Right ventricle myocardium inferior (tissue), 1 donor: ENCODE results near the gene TMEM217. TPM values are rescaled to one million over a fixed set of nuclear protein-coding genes. Genes with fewer than 3 reads are reported as not detected.

Source experiments
- ATAC-seq: fragments of 200-7000 bp; cut with Tn5 transposase; one replicate; pipeline ENCODE4 v1.9.1; 2020; ENCODE audit warnings: mild to moderate bottlenecking, moderate library complexity
- DNase-seq: peaks from one replicate; pipeline ENCODE4 v3.0.0; 2021; ENCODE audit errors: missing footprints
- intact Hi-C: fragments of 100-400 bp; cut with DNase I; formaldehyde crosslinking; loops from one replicate; pipeline ENCODE4 v1.11.0; 2022
- total RNA-seq: library from RNA; stranded (reverse); fragmentation: NEBNext Ultra II Directional; extraction: Animal tissue kit (Norgen Biotek cat#: 25700); gene quantifications from one replicate; pipeline ENCODE4 v1.2.1, GENCODE V29; 2021
- donor health status: DM: no; HTN: yes; CAD: no; lungs with severe emphysema.

TMEM217 gene
- total RNA-seq, 1 donor from 2014 or later = 0.30 TPM

DNA sequence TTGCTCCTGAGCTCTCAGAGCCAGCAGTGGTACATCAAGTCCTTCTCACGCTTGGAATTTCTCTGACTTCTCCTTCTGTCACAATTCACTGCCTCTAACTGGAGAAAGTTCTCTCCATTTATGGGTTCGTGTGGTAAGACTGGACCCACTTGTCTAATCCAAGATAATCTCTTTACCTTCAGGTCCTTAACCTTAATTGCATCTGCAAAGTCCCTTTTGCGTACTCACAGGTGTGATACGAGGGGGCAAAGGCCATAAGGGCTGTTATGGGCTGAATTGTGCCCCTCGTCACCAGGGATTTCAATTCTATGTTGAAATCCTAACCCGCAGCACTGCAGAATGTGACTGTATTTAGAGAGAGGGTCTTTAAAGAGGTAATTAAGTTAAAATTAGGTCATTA lies 27.8 kb downstream of the TMEM217 start:
- intact Hi-C loops = no loop called here
- no peak for ATAC-seq
- DNase-seq = no peak

- no peak for ATAC-seq
- DNase-seq = no peak
- intact Hi-C loops = no loop called here
Measured at GRCh38 chr6:37225350-37226169, 32.4 kb downstream of the TMEM217 start.

- ATAC-seq (no peak), DNase-seq (no peak)
- intact Hi-C loops = no loop called here
Measured at GRCh38 chr6:37222992-37223391, 35.0 kb downstream of the TMEM217 start.

DNA sequence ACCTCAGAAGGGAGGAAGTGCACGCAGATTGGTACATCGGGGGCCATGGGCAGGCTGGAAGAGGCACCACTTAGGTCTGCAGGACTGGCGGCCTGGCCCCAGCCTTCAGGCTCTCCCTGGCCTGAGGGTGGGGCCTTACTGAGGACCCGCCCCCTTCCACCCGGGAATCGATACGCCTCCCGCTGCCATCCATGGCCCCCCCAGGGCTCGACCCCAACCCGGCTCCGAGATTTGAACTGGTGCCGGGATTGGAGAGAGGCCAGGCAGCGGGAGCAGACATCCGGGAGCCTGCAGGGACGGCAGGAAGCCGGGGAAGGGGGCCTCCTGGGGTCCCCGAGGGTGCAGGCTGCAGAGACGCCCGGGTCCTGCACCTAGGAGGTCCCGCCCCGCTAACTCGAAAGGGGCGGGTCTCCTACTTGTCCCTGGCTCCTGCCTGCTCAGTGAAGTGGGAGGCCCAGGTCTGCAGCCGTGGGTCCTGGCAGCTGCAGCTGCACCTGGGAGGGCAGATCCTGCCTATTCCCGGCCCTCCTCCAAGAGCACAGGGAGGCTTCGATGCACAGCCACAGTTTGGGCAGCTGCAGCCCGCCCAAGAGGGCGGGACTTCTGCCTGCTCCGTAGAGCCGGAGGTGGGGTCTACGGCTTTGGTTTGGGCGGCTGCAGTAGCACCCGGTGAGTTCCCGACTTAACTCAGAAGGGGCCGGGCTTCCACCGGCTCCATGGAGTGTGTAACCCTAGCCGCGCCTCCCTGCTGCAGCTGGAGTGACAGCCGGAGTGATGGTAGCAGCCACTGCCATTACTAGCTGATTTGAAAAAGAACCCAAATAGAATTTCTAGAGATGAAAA lies 35.6 kb downstream of the TMEM217 start:
- intact Hi-C loops = no loop called here
- ATAC-seq (peak; percentile 97), DNase-seq (peak; percentile 92)

DNA sequence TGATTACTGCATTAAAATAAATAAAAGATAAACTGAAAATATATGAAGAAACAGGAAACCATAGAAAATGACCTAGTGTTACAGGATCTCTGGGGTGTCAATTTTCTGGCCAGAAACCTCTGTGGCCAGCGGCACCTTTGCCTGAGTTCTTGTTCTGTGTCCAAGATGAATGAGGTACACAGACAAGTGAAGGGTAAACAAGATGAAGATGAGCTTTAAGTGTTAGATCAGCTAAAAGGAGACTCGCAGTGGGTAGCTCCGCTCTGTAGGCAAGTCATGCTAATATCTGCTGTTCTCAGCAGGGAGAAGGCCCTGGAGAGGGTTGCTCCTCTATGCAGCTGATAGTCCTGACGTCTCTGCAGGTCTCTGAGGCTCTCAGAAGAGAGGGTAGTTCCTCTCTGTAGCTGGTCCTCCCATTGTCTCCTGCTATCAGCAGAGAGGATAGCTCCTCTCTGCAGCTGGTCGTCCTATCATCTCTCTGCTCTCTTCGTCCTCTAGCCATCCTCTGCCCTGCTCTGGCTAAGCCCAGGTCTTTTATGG lies 36.3 kb downstream of the TMEM217 start:
- DNase-seq = no peak
- intact Hi-C loops = no loop called here
- ATAC-seq = peak; percentile 13

- intact Hi-C loops = loop anchor here (10.0 kb wide), 1 partner anchor 454 kb away; no protein-coding TSS in a partner anchor
- DNase-seq (no peak), ATAC-seq (no peak)
Measured at GRCh38 chr6:37218511-37218910, 39.4 kb downstream of the TMEM217 start.

DNA sequence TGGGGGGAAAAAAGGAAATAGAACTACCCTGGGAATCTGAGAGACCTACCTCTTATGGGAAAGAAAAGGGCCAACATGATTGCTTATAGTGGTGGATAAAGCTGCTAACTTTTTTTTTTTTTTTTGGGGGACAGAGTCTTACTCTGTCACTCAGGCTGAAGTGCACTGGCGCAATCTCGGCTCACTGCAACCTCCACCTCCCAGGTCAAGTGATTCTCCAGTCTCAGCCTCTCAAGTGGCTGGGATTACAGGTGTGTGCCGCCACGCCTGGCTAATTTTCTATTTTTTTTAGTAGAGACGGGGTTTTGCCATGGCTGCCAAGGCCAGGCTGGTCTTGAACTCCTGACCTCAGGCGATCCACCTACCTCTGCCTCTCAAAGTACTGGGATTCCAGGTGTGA lies 39.9 kb downstream of the TMEM217 start:
- intact Hi-C loops = loop anchor here (10.0 kb wide), 1 partner anchor 453 kb away; no protein-coding TSS in a partner anchor
- no peak for ATAC-seq
- DNase-seq = no peak

DNA sequence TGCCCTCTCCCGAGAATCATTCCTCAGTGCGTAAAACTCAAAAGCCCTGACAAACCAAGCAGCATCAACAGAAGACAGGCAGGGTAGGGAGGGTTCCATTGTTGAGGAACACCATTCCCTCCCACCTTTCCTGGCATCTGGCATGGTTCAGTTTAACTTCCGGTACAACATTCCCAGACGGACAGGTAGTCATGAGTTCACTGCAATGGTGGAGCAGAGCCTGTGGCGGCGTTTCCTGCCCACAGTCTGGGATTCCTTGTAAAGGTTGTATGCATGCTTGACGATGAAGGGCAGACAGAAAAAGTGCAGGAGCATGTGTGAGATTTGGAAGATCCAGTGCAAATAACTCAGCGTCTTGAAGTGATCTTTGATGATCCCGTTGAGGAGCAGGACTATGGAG lies 45.7 kb downstream of the TMEM217 start:
- ATAC-seq = no peak
- no peak for DNase-seq
- intact Hi-C loops = loop anchor here (5.0 to 10.0 kb wide), 2 partner anchors 325 to 447 kb away; partner anchors contain the start of gene C6orf89

- DNase-seq = no peak
- ATAC-seq = peak; percentile 83
- intact Hi-C loops = loop anchor here (1.0 to 10.0 kb wide), 5 partner anchors 38 to 446 kb away; partner anchors contain the start of gene C6orf89
Measured at GRCh38 chr6:37210313-37210968, 47.5 kb downstream of the TMEM217 start.

DNA sequence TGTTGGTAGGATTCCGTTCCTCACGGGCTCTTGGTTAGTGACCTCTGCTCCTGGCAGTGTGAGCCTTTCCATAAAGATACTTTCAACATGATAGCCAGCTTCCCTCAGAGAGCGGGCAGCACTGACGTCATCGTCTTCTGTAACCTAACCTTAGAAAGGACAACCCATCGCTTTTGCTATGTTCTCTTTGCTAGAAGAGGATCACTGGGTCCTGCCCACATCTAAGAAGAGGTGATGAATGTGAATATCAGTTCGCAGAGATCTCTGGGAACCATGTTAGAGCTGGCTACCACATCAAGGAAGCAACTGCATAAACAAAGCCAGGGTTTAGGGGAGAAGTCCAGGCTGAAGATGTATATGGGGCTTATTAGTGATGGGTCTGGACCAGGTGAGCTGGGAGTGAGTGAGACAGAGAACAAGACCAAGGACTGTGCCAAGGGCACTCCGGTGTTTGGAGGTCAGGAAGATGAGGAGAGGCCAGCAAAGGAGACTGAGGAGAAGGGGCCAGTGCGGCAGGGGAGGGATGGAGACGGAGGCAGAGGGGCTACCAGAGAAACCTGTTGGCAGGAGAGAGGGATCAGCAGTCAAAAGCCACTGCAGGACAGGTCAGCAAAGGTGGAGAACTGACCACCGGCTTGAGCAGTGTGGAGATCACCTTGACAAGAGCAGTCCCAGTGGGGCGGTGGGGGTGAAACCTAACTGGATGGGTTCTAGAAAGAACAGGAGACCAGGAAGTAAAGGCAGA lies 48.3 kb downstream of the TMEM217 start:
- ATAC-seq (no peak), DNase-seq (no peak)
- intact Hi-C loops = loop anchor here (1.0 to 10.0 kb wide), 5 partner anchors 37 to 445 kb away; partner anchors contain the start of gene C6orf89

DNA sequence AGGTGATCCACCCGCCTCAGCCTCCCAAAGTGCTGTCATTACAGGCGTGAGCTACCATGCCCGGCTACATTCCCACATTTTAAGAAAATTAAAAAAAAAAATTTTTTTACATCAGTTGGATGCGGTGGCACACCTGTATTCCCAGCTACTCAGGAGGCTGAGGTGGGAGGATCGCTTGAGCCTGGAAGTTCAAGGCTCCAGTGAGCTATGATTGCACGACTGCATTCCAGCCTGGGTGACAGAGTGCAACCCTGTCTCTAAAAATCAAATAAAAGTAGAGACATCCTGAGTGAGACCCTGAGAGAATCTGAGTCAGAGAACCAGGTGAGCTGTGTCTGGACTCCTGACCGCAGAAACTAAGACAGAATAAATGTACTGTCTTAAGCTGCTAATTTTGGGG lies 49.2 kb downstream of the TMEM217 start:
- DNase-seq (no peak), ATAC-seq (no peak)
- intact Hi-C loops = no loop called here

- DNase-seq (peak; percentile 91), ATAC-seq (peak; percentile 67)
- intact Hi-C loops = no loop called here
Measured at GRCh38 chr6:37207903-37208456, 50.0 kb downstream of the TMEM217 start.

GRCh38 chr6:37206622-37207021 lies 51.3 kb downstream of the TMEM217 start:
- intact Hi-C loops = no loop called here
- ATAC-seq = no peak

GRCh38 chr6:37205997-37206340 lies 52.0 kb downstream of the TMEM217 start:
- intact Hi-C loops = no loop called here

More at GRCh38 chr6:37206622-37207021, 51.3 kb downstream of the TMEM217 start:
- DNase-seq = no peak

GRCh38 chr6:37205175-37205996 lies 52.6 kb downstream of the TMEM217 start:
- ATAC-seq = no peak
- DNase-seq = no peak
- intact Hi-C loops = no loop called here

More at GRCh38 chr6:37205997-37206340, 52.0 kb downstream of the TMEM217 start:
- no peak for DNase-seq
- ATAC-seq = no peak

DNA sequence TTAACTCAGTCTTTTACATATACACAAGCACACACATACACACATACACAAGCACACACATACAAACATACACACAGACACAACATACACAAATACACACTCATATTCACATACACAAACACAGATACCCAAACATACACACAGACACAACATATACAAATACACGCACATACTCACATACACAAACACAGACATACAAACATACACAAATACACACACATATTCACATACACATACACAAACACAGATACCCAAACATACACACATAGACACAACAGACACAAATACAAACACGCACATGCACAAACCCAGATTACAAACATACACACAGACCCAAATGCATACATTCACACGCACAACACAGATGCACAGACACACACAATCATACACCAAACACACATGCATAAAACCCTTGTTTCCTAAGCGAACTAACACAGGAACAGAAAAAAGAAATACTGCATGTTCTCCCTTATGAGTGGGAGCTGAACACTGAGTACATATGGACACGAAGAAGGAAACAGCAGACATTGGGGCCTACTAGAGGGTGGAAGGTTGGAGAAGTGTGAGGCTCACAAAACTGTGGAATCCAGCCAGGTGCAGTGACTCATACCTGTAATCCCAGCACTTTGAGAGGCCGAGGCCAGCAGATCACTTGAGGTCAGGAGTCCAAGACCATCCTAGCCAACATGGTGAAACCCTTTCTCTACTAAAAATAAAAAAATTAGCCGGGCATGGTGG lies 53.8 kb downstream of the TMEM217 start:
- intact Hi-C loops = no loop called here
- ATAC-seq (no peak), DNase-seq (no peak)
